DND-41 (cell line): ENCODE measurements around the gene ATP1A1.

Source experiments
- ATAC-seq: fragments of 200-7000 bp; cut with Tn5 transposase; 3 replicates; pipeline ENCODE4 v1.9.1; 2021; ENCODE audit warnings: low read depth; ENCODE audit not compliant: insufficient read depth
- DNase-seq: peaks from one replicate; pipeline ENCODE4 v3.0.0-alpha.2; 2020
- H2AFZ ChIP-seq: 2 replicates; pipeline ENCODE4 v1.6.0; 2012; ENCODE audit warnings: low read depth, low read length
- H3K27ac ChIP-seq: 2 replicates; pipeline ENCODE4 v1.5.1; 2012; ENCODE audit warnings: low read length, inconsistent platforms
- H3K27me3 ChIP-seq: fragments of 200-600 bp; sonication (generic); 2 replicates; pipeline ENCODE4 v1.6.0; 2012; ENCODE audit warnings: low read length, mild to moderate bottlenecking, inconsistent platforms; ENCODE audit not compliant: insufficient read depth, poor library complexity
- H3K36me3 ChIP-seq: 2 replicates; pipeline ENCODE4 v1.5.1; 2012; ENCODE audit warnings: low read length, inconsistent platforms; ENCODE audit not compliant: insufficient read depth
- H3K4me1 ChIP-seq: 2 replicates; pipeline ENCODE4 v1.5.1; 2012; ENCODE audit warnings: mild to moderate bottlenecking, low read length; ENCODE audit not compliant: insufficient read depth
- H3K4me2 ChIP-seq: 2 replicates; pipeline ENCODE4 v1.6.0; 2012; ENCODE audit warnings: mild to moderate bottlenecking, moderate library complexity, low read length, inconsistent platforms; ENCODE audit not compliant: insufficient read depth
- H3K4me3 ChIP-seq, 2 experiments: fragments of 200-600 bp in 1 of 2; shearing (Covaris generic) in 1 of 2; 2 replicates each; pipeline ENCODE4 v1.5.1; 2012 to 2016; ENCODE audit warnings: inconsistent platforms in 2 of 2, low read length in 2 of 2, mild to moderate bottlenecking in 2 of 2, low read depth in 1 of 2, moderate library complexity in 1 of 2
- H3K79me2 ChIP-seq: 2 replicates; pipeline ENCODE4 v1.6.0; 2012; ENCODE audit warnings: low read length, inconsistent platforms; ENCODE audit not compliant: insufficient read depth
- H3K9ac ChIP-seq: 2 replicates; pipeline ENCODE4 v1.6.0; 2012; ENCODE audit warnings: low read depth, mild to moderate bottlenecking, inconsistent platforms, low read length, moderate library complexity
- H3K9me3 ChIP-seq: 2 replicates; pipeline ENCODE4 v1.5.1; 2012; ENCODE audit warnings: low read length, moderate library complexity, mild to moderate bottlenecking, inconsistent platforms; ENCODE audit not compliant: insufficient read depth, severe bottlenecking
- H4K20me1 ChIP-seq: 2 replicates; pipeline ENCODE4 v1.6.0; 2012; ENCODE audit warnings: low read length; ENCODE audit not compliant: insufficient read depth
- CTCF ChIP-seq: IDR thresholded peaks from 2 replicates; pipeline ENCODE4 v1.5.1; 2012; ENCODE audit warnings: borderline replicate concordance, low read length, moderate library complexity, mild to moderate bottlenecking; ENCODE audit not compliant: poor library complexity, severe bottlenecking; ENCODE audit errors: extremely low read depth
- EZH2 ChIP-seq: IDR thresholded peaks from 3 replicates; pipeline ENCODE4 v1.6.1; 2012; ENCODE audit warnings: borderline replicate concordance, low read depth, mild to moderate bottlenecking, moderate library complexity, low read length, inconsistent platforms; ENCODE audit not compliant: severe bottlenecking

ATP1A1 gene

GRCh38 chr1:116409751-116410191 lies 36.7 kb downstream of the ATP1A1 start:
- DNase-seq (no peak), ATAC-seq (no peak)
- no peak for TF ChIP-seq CTCF
- no peak for TF ChIP-seq EZH2
- no peaks in the 10 kb centered on the region for H3K9me3 ChIP-seq
- H3K36me3 ChIP-seq: peaks cover 23% of the 10 kb centered on the region
- H3K27me3 ChIP-seq: no peaks in the 10 kb centered on the region
- H2AFZ ChIP-seq: no peak overlapping the region
- H3K4me2 ChIP-seq: no peak overlapping the region
- no peaks in the 10 kb centered on the region for H3K79me2 ChIP-seq
- no peak overlapping the region for H3K9ac ChIP-seq
- no peaks in the 10 kb centered on the region for H4K20me1 ChIP-seq
- H3K27ac ChIP-seq: no peak overlapping the region
- H3K4me3 ChIP-seq: no peak overlapping the region
- H3K4me1 ChIP-seq: no peaks in the 10 kb centered on the region

- H2AFZ ChIP-seq: no peak overlapping the region
- TF ChIP-seq CTCF (no peak), EZH2 (no peak)
- no peaks in the 10 kb centered on the region for H3K9me3 ChIP-seq
- no peaks in the 10 kb centered on the region for H3K27me3 ChIP-seq
- peaks cover 8% of the 10 kb centered on the region for H3K4me1 ChIP-seq
- H3K79me2 ChIP-seq: no peaks in the 10 kb centered on the region
- no peak overlapping the region for H3K4me2 ChIP-seq
- no peak for ATAC-seq
- H4K20me1 ChIP-seq: no peaks in the 10 kb centered on the region
- no peak for DNase-seq
- no peak overlapping the region for H3K9ac ChIP-seq
- peaks cover under 1% of the 10 kb centered on the region; the same call in 1 of the 2 replicates for H3K36me3 ChIP-seq
- no peak overlapping the region for H3K27ac ChIP-seq
- H3K4me3 ChIP-seq: no peak overlapping the region
These were observed 38.9 kb downstream of the ATP1A1 start for GRCh38 chr1:116411784-116412479.

- Histone ChIP-seq H3K4me2 (no peak overlapping the region), H3K79me2 (no peaks in the 10 kb centered on the region), H3K9ac (no peak overlapping the region), H4K20me1 (no peaks in the 10 kb centered on the region), H3K27me3 (no peaks in the 10 kb centered on the region), H3K9me3 (no peaks in the 10 kb centered on the region), H2AFZ (no peak overlapping the region), H3K27ac (no peak overlapping the region), H3K4me3 (no peak overlapping the region), H3K36me3 (no peaks in the 10 kb centered on the region), H3K4me1 (peaks cover 13% of the 10 kb centered on the region)
- no peak for TF ChIP-seq EZH2
- no peak for TF ChIP-seq CTCF
- DNase-seq (no peak), ATAC-seq (no peak)
These were observed 39.4 kb downstream of the ATP1A1 start for GRCh38 chr1:116412480-116412798.
